Suprapubic skin (tissue), 2 donors: ENCODE data around the gene STX5.

Source experiments
- EP300 ChIP-seq: sonication (generic); formaldehyde crosslinking; IDR thresholded peaks from one replicate; pipeline ENCODE4 v1.6.1; 2017; ENCODE audit warnings: antibody characterized with exemption
- POLR2A ChIP-seq, 2 donors: fragments of 450-650 bp; IDR thresholded peaks; one replicate each; pipeline ENCODE4 v1.6.1; 2017; ENCODE audit warnings: antibody characterized with exemption in 2 of 2, mild to moderate bottlenecking in 2 of 2, moderate library complexity in 2 of 2

- TF ChIP-seq POLR2A (IDR thresholded peaks at IDR 0.05): no peak
- TF ChIP-seq EP300: no peak
Measured at GRCh38 chr11:62847767-62848314, 16.0 kb upstream of the STX5 start.
